NOMO-1 treated with DMSO at 0.1 percent for 48 hours (cell line): ENCODE results near the gene PRPF31.

ENCODE experiments used
- DNase-seq: peaks from one replicate; lab custom pipeline; 2025; ENCODE audit not compliant: unreplicated experiment; lab: John Stamatoyannopoulos, UW

PRPF31 gene

GRCh38 chr19:54106716-54107115 lies 8.8 kb upstream of the PRPF31 start:
- no peak for DNase-seq

- no peak for DNase-seq
Observed at GRCh38 chr19:54107876-54108490, 7.6 kb upstream of the PRPF31 start.

GRCh38 chr19:54108496-54108895 lies 7.1 kb upstream of the PRPF31 start:
- DNase-seq, result no peak

GRCh38 chr19:54109651-54110050 lies 5.9 kb upstream of the PRPF31 start:
- DNase-seq, result no peak

GRCh38 chr19:54114340-54115108 lies 1.0 kb upstream of the PRPF31 start:
- DNase-seq, result peak; percentile 66

GRCh38 chr19:54121259-54121658 lies 5.7 kb downstream of the PRPF31 start:
- DNase-seq, result no peak

GRCh38 chr19:54123682-54124081 lies 8.1 kb downstream of the PRPF31 start:
- no peak for DNase-seq

GRCh38 chr19:54124393-54124792 lies 8.8 kb downstream of the PRPF31 start:
- no peak for DNase-seq

- no peak for DNase-seq
Observed at GRCh38 chr19:54125713-54126112, 10.2 kb downstream of the PRPF31 start.

- no peak for DNase-seq
Observed at GRCh38 chr19:54127688-54128440, 12.3 kb downstream of the PRPF31 start.

- DNase-seq, result no peak
Observed at GRCh38 chr19:54128441-54128725, 12.8 kb downstream of the PRPF31 start.

GRCh38 chr19:54128796-54129616 lies 13.5 kb downstream of the PRPF31 start:
- DNase-seq, result no peak

- DNase-seq, result no peak
Observed at GRCh38 chr19:54129617-54129996, 14.1 kb downstream of the PRPF31 start.

- DNase-seq, result peak; percentile 35
Observed at GRCh38 chr19:54133312-54133956, 17.9 kb downstream of the PRPF31 start.

- no peak for DNase-seq
Observed at GRCh38 chr19:54133957-54134590, 18.5 kb downstream of the PRPF31 start.

GRCh38 chr19:54136086-54136863 lies 20.7 kb downstream of the PRPF31 start:
- peak; percentile 52 for DNase-seq

GRCh38 chr19:54136864-54137698 lies 21.5 kb downstream of the PRPF31 start:
- peak; percentile 100 for DNase-seq

- DNase-seq, result no peak
Observed at GRCh38 chr19:54137699-54138488, 22.3 kb downstream of the PRPF31 start, which contains the start of gene CNOT3. Gene CNOT3, plus strand, starts transcription at chr19:54137762. Its CDS starts 5,217 bp downstream, at chr19:54142979.
